Activated naive CD4-positive, alpha-beta T cell treated with Interleukin-2 at 50 U/mL for 16 hours (primary cell): Measurements from ENCODE around the gene PGPEP1.

Experiments used
- DNase-seq: peaks from one replicate; pipeline ENCODE4 v3.0.0-alpha.2; 2020

The PGPEP1 gene, protein sequence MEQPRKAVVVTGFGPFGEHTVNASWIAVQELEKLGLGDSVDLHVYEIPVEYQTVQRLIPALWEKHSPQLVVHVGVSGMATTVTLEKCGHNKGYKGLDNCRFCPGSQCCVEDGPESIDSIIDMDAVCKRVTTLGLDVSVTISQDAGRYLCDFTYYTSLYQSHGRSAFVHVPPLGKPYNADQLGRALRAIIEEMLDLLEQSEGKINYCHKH

DNA sequence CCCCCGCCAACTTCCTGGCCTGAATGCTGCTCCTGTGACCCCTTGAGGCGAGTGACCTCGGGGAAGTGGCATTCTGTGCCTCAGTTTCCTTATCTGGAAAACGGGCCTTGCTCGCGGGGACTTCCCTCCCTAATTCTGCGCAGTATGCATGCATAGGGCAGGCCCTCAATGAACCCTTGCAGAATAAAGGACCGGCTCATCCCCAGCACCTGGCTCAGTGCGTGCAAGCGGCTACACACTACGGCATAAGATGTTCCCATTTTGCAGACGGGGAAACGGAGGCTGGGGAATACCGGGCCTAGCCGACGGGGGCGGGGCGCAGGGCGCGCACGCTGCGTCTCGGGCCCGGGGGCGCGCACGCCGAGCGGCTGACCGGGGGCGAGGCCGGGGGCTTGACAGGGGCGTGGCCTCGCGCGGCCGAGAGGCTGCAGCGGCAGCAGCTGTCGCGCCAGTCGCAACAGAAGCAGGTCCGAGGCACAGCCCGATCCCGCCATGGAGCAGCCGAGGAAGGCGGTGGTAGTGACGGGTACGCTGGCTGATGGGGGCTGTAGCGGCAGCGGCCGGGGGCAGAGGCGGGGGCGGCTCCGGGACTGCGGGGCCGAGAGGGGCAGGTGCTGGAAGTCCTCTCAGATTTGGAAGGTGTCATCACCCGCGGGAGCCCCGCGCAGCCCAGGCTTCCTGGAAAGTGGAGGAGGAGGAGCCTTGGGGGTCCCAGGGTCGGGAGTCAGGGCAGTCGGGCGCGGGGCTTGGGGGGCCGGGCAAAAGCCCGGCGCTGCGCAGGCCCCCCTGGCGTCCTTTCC is at the start of gene PGPEP1:
Gene PGPEP1, plus strand, starts transcription at position 409 of the 800 bp plus-strand sequence. Its CDS starts 84 bp downstream, at position 493.
- DNase-seq = peak; percentile 70

DNA sequence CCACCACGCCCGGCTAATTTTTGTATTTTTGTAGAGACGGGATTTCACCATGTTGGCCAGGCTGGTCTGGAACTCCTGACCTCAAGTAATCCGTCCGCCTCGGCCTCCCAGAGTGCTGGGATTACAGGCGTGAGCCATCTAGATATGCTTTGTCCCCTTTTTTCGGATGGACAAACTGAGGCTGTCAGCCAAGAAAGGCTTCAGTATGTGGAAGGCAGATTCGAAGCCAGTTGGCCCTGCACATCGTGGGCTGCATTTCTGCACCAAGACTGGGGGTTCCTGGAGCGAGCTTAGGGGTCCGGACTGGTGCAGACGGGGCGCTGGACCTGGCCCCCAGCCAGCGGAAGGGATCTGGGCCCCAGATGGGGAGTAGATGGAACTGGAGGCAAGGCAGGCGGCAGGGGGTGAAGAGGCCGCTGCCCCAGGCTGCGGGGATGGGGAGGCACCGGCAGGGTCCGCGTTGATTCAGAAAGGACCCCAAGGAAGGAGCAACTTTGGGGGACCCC is 49.3 kb upstream of the PGPEP1 start:
- DNase-seq = no peak

DNA sequence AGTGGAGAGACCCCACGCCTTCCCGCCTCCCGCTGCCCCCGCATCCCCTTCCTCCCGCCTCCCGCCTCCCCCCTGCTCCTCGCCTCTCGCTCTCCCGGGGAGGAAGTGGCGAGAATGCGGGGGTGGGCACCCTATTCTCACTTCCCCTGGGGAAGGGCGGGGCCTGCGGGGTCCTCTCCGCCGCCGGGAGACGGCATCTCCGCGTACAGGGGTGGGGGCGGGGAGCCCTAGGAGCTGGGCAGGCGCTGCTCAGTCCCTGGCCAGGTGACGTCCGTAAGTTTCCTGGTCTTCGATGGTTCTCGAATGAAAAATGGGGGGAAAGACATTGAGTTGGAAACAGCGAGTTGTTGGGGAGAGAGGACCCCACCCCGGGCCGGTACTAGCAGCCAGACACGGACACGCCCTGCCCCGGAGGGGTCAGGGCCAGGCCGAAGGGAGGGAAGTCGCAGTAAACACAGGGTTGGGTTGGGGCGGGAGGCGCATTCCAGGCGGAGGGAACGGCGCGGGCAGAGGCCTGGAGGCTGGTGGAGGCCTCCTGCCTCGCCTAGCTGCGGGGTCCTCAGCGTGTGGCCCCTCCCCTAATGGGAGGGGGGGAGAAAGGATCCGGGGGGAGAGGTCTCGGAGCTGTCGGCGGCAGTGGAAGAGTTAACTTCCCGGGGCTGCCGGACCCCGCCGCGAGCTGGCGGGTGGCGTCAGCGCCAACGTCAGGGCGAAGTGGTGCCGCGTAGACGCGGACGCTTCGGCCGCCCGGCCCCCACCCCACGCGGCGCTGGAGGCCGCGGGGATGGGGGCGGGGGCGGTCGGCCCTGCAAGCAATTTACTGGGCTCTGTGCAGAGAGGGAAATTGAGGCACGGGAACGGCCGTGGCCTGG is 48.6 kb upstream of the PGPEP1 start:
- peak; percentile 83 for DNase-seq

DNA sequence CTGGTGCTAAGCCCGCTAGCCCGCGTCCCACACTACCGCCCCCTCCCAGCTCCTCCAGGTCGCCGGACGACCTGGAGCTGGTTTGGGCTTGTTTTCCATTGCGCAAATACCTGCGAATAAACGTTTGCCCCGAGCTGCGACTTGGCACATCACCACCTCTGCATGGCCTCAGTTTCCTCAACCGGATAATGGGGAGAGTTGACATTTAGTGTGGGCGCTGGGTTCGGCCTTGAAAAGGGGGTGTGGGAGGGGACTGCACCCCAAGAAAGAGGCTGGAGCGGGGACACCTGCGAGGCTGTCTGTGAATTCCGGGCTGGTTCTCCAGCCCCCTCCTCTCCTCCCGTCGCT is 48.0 kb upstream of the PGPEP1 start:
- DNase-seq = no peak

DNA sequence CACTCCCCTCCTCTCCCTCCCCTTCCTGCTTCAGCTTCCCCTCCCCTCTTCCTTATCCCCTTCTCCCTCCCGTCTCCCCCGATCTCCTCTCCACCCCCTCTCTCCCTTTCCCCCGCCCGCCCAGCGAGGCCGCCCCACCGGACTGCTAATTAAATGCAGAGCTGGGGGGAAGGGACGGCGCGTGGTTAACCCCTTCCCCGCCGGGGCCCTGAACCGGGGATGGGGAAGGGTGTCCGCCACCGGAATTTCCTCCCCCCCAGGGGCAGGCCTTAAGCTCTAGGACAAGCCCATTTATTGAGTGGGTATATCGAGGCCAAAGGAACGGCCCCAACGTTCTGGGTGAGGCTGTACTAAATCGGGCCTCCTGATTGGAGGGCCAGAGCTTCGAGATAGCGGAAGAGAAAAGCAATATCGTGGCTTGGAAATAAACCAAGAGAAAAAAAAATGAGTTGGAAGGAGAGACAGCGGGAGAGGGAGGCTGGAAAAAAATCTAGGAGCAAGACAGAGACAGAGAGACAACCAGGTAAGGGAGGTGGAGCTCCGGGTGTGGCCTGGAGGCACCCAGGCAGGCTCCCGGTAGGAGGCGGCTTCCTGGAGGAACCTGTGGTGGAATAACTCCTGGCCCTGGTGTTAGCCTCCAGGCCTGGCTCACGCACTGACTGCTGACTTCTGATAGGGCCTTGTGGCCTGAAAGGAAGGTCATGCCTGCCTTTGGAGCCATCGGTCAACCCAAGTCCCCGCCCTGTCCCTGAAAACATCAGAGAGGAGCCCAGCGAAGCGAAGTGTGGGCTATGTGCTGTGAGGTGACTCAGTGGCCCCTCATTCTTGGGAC is 47.4 kb upstream of the PGPEP1 start:
- peak; percentile 50 for DNase-seq

DNA sequence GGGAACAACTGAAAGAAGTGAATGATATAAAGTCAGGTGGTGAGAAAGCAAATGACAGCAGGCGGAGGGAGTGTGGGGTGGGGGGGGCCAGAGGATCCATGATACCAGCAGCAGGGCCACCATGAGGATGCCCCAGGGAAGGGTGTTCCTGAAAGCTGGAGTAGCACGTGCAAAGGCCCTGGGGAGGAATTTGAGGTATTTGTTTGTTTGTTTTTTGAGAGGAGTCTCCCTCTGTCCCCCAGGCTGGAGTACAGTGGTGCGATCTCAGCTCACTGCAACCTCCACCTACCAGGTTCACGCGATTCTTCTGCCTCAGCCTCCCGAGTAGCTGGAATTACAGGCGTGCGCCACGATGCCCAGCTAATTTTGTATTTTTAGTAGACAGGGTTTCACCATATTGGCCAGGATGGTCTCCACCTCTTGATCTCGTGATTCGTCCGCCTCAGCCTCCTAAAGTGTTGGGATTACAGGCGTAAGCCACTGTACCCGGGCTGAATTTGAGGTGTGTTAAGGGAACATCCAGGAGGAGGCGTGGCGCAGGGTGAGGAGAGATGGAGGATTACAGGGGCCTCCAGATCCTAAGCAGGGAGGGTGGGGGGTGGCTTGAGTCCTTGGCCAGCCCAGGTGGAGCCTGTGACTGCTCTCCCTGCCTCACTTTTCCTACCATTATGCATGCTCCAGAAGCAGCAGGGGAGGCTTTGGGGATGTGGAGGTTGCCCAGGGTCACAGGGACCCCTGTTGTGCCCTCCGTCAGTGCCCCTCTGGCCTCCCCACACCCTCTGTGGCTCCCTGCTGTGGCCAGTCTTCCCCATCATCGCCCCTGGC is 46.5 kb upstream of the PGPEP1 start:
- no peak for DNase-seq

DNA sequence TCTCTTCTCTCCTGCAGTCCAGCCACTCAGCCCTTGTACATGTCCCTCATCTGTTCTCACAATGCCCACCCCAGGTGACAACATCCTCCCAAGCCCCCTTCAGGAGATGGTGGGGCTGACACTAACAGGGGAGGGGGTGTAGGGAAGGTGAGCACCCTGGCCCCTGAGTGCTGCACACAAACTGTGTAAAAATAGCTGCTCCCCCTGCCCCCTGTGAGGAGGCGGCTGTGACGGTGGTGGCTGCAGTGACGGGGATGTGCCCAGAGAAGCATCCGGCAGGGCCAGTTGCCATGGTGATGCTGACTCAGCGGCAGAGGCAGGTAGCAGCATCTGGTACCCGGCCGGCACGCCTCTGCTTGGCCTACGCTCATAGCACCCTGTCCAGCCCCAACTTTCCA is 45.9 kb upstream of the PGPEP1 start:
- DNase-seq = peak; percentile 90

DNA sequence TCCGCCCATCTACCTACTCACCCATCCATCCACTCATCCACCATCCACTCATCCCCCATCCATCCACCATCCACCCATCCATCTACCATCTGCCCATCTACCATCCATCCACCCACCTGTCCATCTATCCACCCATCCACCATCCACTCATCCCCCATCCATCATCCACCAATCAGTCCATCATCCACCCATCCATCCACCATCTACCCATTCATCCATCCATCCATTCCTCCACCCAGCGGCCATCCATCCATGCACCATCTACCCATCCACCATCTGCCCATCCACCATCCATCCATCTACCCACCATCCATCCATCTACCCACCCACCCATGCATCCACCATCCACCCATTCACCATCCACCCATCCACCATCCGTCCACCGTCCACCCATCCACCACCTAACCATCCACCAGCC is 45.4 kb upstream of the PGPEP1 start:
- no peak for DNase-seq

DNA sequence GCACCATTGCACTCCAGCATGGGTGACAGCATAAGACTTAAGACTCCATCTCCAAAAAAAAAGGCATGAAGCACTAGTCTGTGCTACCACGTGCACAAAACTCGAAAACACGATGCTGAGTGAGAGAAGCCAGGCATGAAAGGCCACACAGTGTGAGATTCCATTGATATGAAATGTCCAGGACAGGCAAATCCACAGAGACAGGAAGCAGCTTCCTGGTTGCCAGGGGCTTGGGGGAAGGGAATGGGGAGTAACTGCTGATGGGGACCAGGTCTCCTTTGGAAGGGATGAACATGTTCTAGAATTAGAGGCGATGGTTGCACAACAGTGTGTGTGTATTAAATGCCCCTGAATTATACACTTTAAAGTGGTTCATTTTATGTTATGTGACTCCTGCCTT is 43.1 kb upstream of the PGPEP1 start:
- DNase-seq = no peak

DNA sequence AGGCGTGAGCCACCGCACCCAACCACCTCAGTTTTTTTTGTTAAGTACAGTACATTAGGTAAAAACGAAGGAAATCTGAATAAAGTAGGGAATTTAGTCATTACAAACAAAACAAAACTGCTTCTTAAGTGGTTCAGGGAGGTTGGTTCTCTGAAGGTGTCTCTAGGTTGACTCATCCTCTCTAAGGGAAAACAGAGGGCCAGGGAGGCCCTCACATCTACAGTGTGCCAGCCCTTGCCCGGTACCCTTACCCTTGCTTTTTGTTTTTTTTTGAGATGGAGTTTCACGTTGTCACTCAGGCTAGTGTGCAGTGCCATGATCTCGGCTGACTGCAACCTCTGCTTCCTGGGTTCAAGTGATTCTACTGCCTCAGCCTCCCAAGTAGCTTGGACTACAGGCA is 41.8 kb upstream of the PGPEP1 start:
- no peak for DNase-seq

DNA sequence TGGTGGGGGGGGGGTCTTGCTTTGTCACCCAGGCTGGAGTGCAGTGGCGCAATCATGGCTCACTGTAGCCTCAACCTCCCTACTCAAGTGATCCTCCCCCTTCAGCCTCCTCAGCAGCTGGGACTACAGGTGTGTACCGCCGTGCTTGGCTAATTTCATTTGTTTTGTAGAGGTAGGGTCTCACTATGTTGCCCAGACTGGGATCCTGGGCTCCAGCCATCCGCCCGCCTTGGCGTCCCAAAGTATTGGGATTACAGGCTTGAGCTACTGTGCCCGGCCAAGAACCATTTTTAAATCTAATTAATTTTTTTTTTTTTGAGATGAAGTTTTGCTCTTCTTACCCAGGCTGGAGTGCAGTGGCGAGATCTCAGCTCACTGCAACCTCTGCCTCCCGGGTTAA is 40.7 kb upstream of the PGPEP1 start:
- DNase-seq = no peak

DNA sequence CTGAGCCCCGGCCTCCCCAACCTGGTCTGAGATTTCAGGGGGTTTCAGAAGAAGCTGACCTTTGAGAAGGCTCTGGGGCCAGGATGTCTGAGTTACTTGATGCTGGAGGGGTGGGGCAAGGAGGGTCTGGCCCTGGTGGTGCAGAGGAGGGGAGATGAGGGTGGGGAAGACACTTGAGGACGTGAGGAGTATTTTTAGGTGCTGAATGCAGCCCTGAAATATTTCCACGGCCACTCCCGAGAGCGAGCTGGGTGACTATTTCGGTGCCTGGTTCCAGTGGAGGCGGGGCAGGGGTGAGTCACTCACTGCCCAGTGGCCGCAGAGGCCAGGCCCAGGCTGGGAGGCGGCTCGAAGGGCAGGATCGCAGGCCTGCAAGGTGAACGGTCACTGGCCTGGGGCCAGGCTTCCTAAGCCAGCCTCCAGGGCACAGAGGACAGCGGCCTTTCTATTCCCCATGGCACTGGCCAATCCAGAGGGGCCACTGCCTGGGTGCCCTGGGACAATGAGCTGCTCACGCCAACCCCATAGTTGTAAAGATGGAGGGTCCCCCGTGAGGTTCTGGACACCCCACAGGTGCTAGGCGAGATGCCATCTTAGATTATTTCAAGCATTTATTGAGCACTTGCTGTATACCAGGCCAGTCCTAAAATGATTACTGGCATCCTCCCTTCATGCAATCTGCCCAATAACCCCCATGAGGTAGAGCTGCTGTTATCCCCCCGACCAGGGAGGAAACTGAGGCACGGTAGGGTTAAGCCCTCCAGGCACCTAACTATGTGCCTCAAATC is 39.3 kb upstream of the PGPEP1 start:
- no peak for DNase-seq

DNA sequence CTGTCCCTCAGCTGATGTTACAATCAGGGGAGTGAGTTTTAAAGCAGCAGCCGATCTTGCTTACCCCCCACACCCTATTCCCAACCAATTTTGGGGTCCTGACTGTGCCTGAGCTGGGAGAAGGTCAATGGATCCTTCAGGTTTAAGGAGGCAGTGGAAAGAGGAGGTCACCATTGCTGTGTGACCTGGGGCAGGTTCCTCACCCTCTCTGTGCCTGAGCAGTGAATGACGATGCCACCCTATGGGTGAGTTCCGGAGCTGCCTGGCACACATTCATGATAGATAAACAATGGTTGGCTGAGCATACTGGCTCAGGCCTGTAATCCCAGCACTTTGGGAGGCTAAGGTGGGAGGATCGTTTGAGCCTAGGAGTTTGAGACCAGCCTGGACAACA is 38.7 kb upstream of the PGPEP1 start:
- no peak for DNase-seq

DNA sequence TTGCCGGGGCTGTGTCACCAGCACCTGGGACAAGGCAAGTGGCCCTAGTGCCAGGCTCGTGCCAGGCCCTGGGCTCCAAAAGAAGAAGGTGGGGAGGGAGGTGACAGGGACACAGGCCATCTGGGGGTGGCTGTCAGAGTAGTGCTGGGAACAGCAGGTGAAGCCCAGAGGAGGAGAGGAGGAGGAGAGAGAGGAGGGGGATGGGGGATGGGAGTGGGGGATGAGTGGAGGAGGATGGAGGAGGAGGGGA is 36.3 kb upstream of the PGPEP1 start:
- no peak for DNase-seq

DNA sequence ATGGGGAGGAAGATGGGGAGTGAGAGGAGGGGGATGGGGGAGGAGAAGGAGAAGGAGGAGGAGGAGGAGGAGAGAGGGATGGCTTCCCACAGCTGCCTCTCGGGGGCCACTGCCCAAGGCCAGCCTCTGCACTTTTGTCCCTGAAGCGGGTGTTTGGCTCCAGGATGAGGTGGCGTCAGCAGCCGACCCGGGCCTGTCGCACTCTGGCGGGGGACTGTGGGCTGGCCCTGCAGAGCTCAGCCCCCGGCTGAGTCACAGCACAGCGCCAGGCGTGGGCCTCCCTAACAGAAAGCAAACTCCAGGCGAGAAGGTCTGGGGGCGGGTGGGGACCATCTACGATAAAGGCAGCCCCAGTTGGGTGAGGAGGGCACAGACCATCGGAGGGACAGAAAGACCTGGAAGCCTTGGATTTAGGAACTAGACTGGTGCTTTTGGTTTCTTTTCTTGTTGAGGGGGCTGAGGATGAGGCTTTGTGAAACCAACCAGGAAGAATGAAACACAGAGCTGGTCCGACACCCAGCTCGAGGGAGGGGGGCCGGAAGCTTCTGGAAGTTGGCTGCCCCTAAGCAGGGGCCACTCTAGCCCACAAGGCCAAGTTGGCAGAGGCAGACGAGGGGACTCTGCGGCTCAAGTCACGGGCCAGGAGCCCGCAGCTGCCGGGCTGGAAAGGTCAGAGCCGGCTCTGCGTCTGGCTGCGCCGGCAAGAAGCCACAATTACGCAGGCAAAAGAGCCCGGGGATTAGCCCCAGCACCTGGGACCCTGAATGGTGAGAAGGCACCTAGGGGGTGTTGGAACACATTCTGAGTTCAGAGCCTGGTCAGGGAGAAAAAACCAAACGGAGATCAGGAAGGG is 35.7 kb upstream of the PGPEP1 start:
- DNase-seq = peak; percentile 89

DNA sequence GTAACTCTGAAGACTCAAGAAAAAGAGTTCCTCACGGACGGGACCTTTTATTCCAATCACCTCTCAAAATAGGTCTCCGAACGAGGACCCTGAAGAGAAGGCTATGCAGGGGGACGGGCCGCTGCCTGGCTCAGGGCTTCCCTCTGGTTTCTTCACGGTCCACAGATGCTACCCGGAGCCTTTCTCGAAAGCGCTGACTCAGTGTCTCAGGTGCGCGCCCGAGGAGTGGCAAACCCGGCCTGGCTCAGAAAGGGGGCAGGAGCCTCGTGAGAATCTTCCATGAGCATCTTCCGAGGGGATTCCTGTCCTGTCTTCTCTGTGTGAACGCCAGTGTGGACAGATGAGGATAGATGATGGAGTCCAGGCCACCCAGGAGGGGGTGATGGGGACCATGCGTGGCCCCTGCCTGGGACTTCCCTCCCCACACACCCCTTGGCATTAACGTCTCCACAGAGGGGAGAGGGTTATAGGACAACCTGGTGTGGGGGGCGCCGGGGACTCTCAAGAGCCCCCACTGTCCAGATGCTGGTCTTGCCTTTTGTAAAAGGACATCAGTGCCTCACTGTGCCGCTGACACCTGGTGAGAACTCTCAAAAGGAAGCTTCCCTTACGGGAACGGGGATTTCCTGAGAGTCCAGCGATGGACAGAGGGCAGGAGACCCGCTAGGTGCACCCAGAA is 34.0 kb upstream of the PGPEP1 start:
- DNase-seq = peak; percentile 28

DNA sequence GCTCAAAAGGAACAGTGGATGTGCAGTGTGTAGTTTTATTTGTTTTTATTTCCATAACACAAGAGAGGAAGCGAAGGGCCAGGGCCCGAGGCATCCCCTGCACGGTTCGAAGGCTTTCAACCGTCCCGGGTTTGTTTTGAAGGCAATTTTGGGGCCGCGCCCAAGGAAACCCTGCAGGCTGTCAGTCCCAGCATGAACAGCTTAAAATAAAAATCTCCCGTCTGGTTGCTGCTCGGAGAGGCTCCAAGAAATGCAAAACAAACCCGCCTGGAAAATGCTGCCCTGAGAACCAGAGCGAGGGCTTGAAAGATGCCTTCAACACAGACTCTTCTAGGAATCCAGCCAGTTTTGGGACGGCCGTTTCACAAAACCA is 33.5 kb upstream of the PGPEP1 start:
- DNase-seq = no peak

DNA sequence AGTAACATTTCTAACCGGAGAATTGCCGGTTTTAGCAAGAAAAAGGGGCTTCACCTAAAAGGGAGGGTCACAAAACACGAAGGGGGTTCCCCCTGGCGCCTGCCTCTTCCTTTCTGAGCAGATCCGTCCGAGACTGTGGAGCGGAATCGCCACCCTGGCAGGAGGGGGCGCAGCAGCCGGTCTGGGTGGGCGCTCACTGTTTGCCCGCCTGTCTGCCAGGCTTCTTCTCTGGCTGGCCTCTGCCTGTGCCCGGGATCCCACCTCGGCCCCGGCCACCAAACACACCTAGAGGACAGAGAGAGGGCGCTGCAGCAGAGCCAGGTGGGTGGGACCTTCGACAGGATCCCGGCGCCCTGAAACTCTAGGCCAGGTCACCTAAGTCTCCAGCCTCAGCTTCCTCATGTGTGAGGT is 33.1 kb upstream of the PGPEP1 start:
- DNase-seq = peak; percentile 21
